Hepatocyte (in vitro differentiated cells): Measurements from ENCODE around the gene CTDNEP1. TPM values are rescaled to one million over a fixed set of nuclear protein-coding genes. Genes with fewer than 3 reads are reported as not detected.

Experiments used
- DNase-seq: peaks from one replicate; pipeline ENCODE4 v3.0.0-alpha.2; 2016; ENCODE audit warnings: low spot score
- H2AFZ ChIP-seq: fragments of 200-600 bp; sonication (generic); 2 replicates; pipeline ENCODE4 v1.6.0; 2016; ENCODE audit warnings: antibody characterized with exemption, mild to moderate bottlenecking
- H3K27ac ChIP-seq: fragments of 200-600 bp; sonication (generic); 2 replicates; pipeline ENCODE4 v1.5.1; 2016; ENCODE audit warnings: mild to moderate bottlenecking
- H3K27me3 ChIP-seq: fragments of 200-600 bp; sonication (generic); 2 replicates; pipeline ENCODE4 v1.6.1; 2016
- H3K36me3 ChIP-seq: fragments of 200-600 bp; sonication (generic); replicated peaks from 2 replicates; pipeline ENCODE4 v1.5.1; 2016; ENCODE audit warnings: low read depth; ENCODE audit not compliant: insufficient read depth
- H3K4me1 ChIP-seq: fragments of 200-600 bp; sonication (generic); 2 replicates; pipeline ENCODE4 v1.5.1; 2016; ENCODE audit warnings: mild to moderate bottlenecking, moderate library complexity; ENCODE audit not compliant: insufficient read depth
- H3K4me2 ChIP-seq: fragments of 200-600 bp; sonication (generic); 2 replicates; pipeline ENCODE4 v1.6.0; 2016
- H3K4me3 ChIP-seq: fragments of 200-600 bp; sonication (generic); 2 replicates; pipeline ENCODE4 v1.5.1; 2016; ENCODE audit warnings: mild to moderate bottlenecking
- H3K79me2 ChIP-seq: fragments of 200-600 bp; sonication (generic); 2 replicates; pipeline ENCODE4 v1.6.0; 2017; ENCODE audit warnings: mild to moderate bottlenecking
- H3K9me2 ChIP-seq: fragments of 200-600 bp; sonication (generic); replicated peaks from 2 replicates; pipeline ENCODE4 v1.6.0; 2017; ENCODE audit warnings: mild to moderate bottlenecking; ENCODE audit not compliant: insufficient read depth
- H3K9me3 ChIP-seq: fragments of 200-600 bp; sonication (generic); 2 replicates; pipeline ENCODE4 v1.5.1; 2016; ENCODE audit warnings: low read depth, mild to moderate bottlenecking
- H4K20me1 ChIP-seq: fragments of 200-600 bp; sonication (generic); 2 replicates; pipeline ENCODE4 v1.6.0; 2016; ENCODE audit warnings: mild to moderate bottlenecking; ENCODE audit not compliant: insufficient read depth, poor library complexity, severe bottlenecking
- EZH2 ChIP-seq: fragments of 200-600 bp; sonication (generic); IDR thresholded peaks from 2 replicates; pipeline ENCODE4 v1.6.1; 2016; ENCODE audit warnings: antibody characterized with exemption, mild to moderate bottlenecking, borderline replicate concordance
- EZH2phosphoT487 ChIP-seq: fragments of 200-600 bp; sonication (generic); IDR thresholded peaks from one replicate; pipeline ENCODE4 v1.6.1; 2018; ENCODE audit warnings: antibody characterized with exemption, mild to moderate bottlenecking, low read depth, moderate library complexity; ENCODE audit not compliant: unreplicated experiment, severe bottlenecking
- WGBS: methylation state at CpG from one replicate; pipeline ENCODE4 v1.1.6; 2016; ENCODE audit warnings: low lambda C conversion rate; ENCODE audit errors: missing lambda C conversion rate; 5-methylcytosine and 5-hydroxymethylcytosine counted together
- polyA plus RNA-seq: library from polyadenylated mRNA; unstranded; fragments of >200 nt; fragmentation: Nextera tagmentation; extraction: Ambion mirVana; gene quantifications from 2 replicates; pipeline ENCODE4 v1.2.1, GENCODE V29; 2016
- total RNA-seq: library from RNA; depleted of rRNA; stranded (reverse); fragments of >200 nt; gene quantifications from 2 replicates; pipeline ENCODE4 v1.2.3, GENCODE V29; 2014
- TF ChIP-seq, protein P1 (sequence below): fragments of 200-600 bp; sonication (generic); IDR thresholded peaks from 2 replicates; pipeline ENCODE4 v1.5.1; 2016; ENCODE audit warnings: antibody characterized with exemption, mild to moderate bottlenecking; ENCODE audit not compliant: poor library complexity

CTDNEP1 gene
- total and polyA plus RNA-seq, 2 experiments from 2014 or later: 44.6 to 86.9 TPM

DNA sequence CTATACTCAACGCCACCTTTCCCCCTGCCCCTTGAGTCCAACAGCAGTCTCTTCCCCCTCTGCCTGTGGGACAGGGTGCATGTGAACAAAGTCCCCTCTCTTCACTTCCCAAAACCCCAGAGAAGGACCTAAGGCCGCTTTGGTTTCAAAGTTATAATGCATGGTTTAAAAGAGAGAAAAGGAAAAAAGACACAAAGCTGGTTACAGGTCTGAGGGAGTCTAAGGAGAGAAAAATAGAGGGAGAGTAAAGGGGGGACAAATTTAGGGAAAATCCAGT is 8.1 kb downstream of the CTDNEP1 start:
- H3K36me3 ChIP-seq: no peaks in the 10 kb centered on the region

DNA sequence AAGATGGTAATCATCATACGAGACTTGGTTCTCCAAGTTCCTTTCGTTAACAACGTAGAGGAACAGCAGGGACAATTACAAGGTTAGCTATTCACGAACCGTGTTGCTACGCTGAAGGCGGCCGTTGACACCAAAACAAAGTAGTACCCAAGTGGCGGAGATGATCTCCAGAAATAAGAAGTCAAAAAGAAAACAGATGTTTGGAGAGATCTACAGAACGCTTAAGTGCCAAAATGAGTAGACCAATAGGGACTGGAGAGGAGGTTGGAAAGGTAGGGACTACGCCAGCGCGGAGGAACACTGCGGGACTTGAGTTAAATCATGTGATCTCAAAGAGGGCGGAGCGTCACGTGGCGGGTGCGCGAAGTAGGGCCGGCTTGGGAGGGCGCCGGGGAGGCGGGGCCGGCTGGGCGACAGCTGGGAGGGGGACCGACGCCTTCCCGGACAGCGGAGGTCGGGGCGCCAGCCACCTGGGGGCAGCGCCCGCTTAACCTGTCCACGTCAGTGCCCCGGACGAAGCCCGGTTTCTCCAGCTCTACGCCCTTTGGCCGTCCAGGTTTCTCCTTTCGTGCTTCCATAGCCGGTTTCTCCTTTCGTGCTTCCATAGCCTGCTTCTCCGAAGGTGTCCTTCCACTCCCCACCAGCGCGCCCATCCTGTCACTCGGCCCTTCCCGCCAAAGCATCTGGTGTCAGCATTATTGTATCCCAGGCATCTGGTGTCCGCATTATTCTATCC is 8.6 kb downstream of the CTDNEP1 start:
- H3K4me3 ChIP-seq: peak overlapping the region; percentile 38
- peak overlapping the region; percentile 74 for H3K4me2 ChIP-seq
- no peaks in the 10 kb centered on the region for H3K9me2 ChIP-seq
- peaks cover 59% of the 10 kb centered on the region for H3K79me2 ChIP-seq
- no peaks in the 10 kb centered on the region for H3K36me3 ChIP-seq
- H3K27ac ChIP-seq: peak overlapping the region; percentile 97
- 3% methylated on average over 42 of the region's 49 CpGs for WGBS
- peaks cover 15% of the 10 kb centered on the region for H3K4me1 ChIP-seq
- no peaks in the 10 kb centered on the region for H3K9me3 ChIP-seq
- peak; percentile 98 for DNase-seq
- TF ChIP-seq EZH2 (no peak), EZH2phosphoT487 (no peak)
- TF ChIP-seq, protein P1, sequence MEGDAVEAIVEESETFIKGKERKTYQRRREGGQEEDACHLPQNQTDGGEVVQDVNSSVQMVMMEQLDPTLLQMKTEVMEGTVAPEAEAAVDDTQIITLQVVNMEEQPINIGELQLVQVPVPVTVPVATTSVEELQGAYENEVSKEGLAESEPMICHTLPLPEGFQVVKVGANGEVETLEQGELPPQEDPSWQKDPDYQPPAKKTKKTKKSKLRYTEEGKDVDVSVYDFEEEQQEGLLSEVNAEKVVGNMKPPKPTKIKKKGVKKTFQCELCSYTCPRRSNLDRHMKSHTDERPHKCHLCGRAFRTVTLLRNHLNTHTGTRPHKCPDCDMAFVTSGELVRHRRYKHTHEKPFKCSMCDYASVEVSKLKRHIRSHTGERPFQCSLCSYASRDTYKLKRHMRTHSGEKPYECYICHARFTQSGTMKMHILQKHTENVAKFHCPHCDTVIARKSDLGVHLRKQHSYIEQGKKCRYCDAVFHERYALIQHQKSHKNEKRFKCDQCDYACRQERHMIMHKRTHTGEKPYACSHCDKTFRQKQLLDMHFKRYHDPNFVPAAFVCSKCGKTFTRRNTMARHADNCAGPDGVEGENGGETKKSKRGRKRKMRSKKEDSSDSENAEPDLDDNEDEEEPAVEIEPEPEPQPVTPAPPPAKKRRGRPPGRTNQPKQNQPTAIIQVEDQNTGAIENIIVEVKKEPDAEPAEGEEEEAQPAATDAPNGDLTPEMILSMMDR: no peak
- H2AFZ ChIP-seq: peak overlapping the region; percentile 38
- H4K20me1 ChIP-seq: no peaks in the 10 kb centered on the region
- H3K27me3 ChIP-seq: no peaks in the 10 kb centered on the region

More for the DNA sequence above, 8.1 kb downstream of the CTDNEP1 start:
- TF ChIP-seq EZH2 (no peak), EZH2phosphoT487 (no peak)
- TF ChIP-seq, protein P1: no peak
- Histone ChIP-seq H3K4me2 (peak overlapping the region; percentile 74), H4K20me1 (no peaks in the 10 kb centered on the region), H3K9me2 (no peaks in the 10 kb centered on the region), H3K9me3 (no peaks in the 10 kb centered on the region), H3K27me3 (no peaks in the 10 kb centered on the region), H3K27ac (peak overlapping the region; percentile 97), H3K4me3 (peak overlapping the region; percentile 38), H3K79me2 (peaks cover 61% of the 10 kb centered on the region), H2AFZ (no peak overlapping the region), H3K4me1 (peaks cover 15% of the 10 kb centered on the region)
- 69% methylated on average over 2 of the region's 2 CpGs for WGBS
- no peak for DNase-seq

DNA sequence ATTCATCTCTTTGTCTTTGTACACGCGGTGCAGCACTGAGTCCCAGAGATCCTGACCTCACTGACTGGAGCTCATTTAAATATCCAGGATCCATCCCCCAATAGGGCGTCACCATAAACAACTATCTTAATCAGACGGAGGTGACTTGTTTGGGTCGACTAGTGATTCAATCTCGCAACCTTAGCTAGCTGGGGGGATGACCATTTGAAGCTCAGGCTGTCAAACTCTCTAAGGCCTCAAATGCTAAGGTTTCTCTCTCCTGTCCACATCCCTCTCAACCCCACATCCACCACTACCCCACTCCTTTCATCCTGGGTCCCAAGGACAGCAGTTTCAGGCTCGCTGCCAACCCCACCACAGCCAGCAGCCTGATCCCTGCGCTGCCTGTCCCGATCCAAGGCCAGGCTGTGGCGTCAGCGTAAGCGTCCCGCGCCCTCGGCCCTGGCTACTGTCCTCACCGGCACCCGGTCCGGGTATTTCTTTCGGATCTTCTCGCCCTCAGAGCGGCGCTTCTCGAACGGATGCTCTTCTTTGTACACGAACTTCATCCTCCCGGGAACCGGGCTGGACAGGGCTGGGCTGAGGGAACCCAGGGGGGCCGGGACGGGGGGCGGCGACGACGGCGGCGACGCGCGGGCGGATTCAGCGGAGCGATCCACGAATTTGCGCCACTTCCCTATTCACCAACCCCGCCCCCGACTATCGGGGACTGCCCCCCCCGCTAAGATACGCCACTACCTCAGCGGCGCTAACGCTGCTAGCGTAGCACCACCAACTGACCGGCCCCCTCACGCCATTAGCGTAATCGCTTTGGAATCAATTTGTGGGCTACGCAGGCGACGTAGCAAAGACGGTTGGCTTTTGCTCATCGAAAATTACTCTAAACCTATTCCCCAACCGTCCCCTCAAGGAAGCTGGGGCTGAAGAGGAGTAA is 9.5 kb downstream of the CTDNEP1 start, which contains the start of gene GABARAP:
Gene GABARAP (minus strand): TSS at position 667 of the 934 bp plus-strand sequence. CDS start 119 bp downstream, at position 548.
- Histone ChIP-seq H3K9me2 (no peaks in the 10 kb centered on the region), H3K79me2 (peaks cover 59% of the 10 kb centered on the region), H3K36me3 (no peaks in the 10 kb centered on the region), H3K4me1 (peaks cover 17% of the 10 kb centered on the region), H3K27me3 (no peaks in the 10 kb centered on the region), H2AFZ (peak within 1 kb of the TSS; percentile 38), H3K9me3 (no peaks in the 10 kb centered on the region), H3K4me3 (peak within 1 kb of the TSS; percentile 61), H3K27ac (peak within 1 kb of the TSS; percentile 97), H4K20me1 (no peaks in the 10 kb centered on the region), H3K4me2 (peak within 1 kb of the TSS; percentile 85)
- WGBS: under 1% methylated on average over 43 of the region's 62 CpGs
- DNase-seq: peak; percentile 96
- TF ChIP-seq EZH2phosphoT487 (no peak), EZH2 (no peak)
- TF ChIP-seq, protein P1: no peak
